HepG2 (cell line): ENCODE results near the gene POLN.

ENCODE experiments used
- ARNT ChIP-seq: fragments of 450-650 bp; IDR thresholded peaks from 2 replicates; pipeline ENCODE4 v1.6.1; 2017
- CEBPB ChIP-seq: IDR thresholded peaks from 2 replicates; pipeline ENCODE4 v1.6.1; 2011; ENCODE audit warnings: low read depth, low read length, improper control_type of control experiment, borderline replicate concordance
- ERF ChIP-seq: IDR thresholded peaks from 2 replicates; pipeline ENCODE4 v1.6.1; 2018; ENCODE audit warnings: missing biosample characterization, missing genetic modification reagents
- HCFC1 ChIP-seq: fragments of 150-350 bp; IDR thresholded peaks from 2 replicates; pipeline ENCODE4 v1.6.1; 2014; ENCODE audit warnings: low read depth, low read length
- RBM39 ChIP-seq: fragments of 200-400 bp; formaldehyde crosslinking; IDR thresholded peaks from one replicate; pipeline ENCODE4 v1.6.1; 2018; ENCODE audit warnings: antibody characterized with exemption, mild to moderate bottlenecking, low read depth, low read length; ENCODE audit not compliant: poor library complexity, severe bottlenecking
- SUZ12 ChIP-seq: fragments of 150-350 bp; IDR thresholded peaks from 2 replicates; pipeline ENCODE4 v1.6.1; 2014; ENCODE audit warnings: low read depth, low read length
- ZNF629 ChIP-seq: sonication (generic); formaldehyde crosslinking; conservative IDR thresholded peaks from 2 replicates; pipeline ENCODE4 v1.5.0; 2020; ENCODE audit warnings: missing genetic modification reagents
- ZNF670 ChIP-seq: sonication (generic); formaldehyde crosslinking; IDR thresholded peaks from 2 replicates; pipeline ENCODE4 v1.8.0; 2022; ENCODE audit warnings: mild to moderate bottlenecking, missing genetic modification reagents, borderline replicate concordance
- ZNF776 ChIP-seq: sonication (generic); formaldehyde crosslinking; IDR thresholded peaks from 2 replicates; pipeline ENCODE4 v1.4.0; 2020; ENCODE audit warnings: mild to moderate bottlenecking, missing genetic modification reagents
- TF ChIP-seq, protein P1 (sequence below): sonication (generic); formaldehyde crosslinking; IDR thresholded peaks from 2 replicates; pipeline ENCODE4 v1.4.0; 2020; ENCODE audit warnings: missing genetic modification reagents
- TF ChIP-seq, protein P2 (sequence below): sonication (generic); formaldehyde crosslinking; IDR thresholded peaks from 2 replicates; pipeline ENCODE4 v1.4.0; 2020; ENCODE audit warnings: missing genetic modification reagents
- TF ChIP-seq, protein P3 (sequence below): sonication (generic); formaldehyde crosslinking; IDR thresholded peaks from 2 replicates; pipeline ENCODE4 v1.8.1; 2022; ENCODE audit warnings: low read depth, mild to moderate bottlenecking, missing genetic modification reagents
- TF ChIP-seq, protein P4 (sequence below): sonication (generic); formaldehyde crosslinking; IDR thresholded peaks from 2 replicates; pipeline ENCODE4 v1.8.1; 2023; ENCODE audit warnings: mild to moderate bottlenecking, missing genetic modification reagents, borderline replicate concordance
- TF ChIP-seq, protein P5 (sequence below): sonication (generic); formaldehyde crosslinking; IDR thresholded peaks from 2 replicates; pipeline ENCODE4 v1.5.0; 2020; ENCODE audit warnings: mild to moderate bottlenecking, missing genetic modification reagents, moderate library complexity

DNA sequence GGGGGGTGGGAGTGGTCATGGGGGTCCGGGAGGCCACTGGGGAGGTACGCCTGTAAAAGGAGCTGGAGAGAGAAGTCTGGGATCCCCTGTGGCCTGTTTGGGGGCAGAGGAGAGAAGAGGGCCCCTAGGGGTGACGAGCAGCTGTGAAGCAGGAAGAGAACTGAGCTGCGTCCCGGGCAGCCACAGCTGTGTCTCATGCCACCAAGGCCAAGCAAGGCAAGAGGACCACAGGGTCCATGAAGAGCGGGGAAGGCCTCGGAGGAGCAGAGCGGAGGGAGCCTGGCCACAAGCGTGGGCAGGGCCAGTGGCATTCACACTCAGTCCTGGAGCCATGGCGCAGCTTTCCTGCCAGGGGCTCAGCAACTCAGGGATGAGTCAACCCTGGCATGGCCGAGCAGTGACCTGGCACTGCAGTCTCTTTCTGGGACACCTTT, 196.4 kb downstream of the POLN start:
- TF ChIP-seq ZNF629 (no peak), RBM39 (no peak), SUZ12 (no peak), ZNF776 (CRISPR knock-in tag) (no peak), ARNT (no peak), CEBPB (no peak), HCFC1 (no peak), ERF (no peak), ZNF670 (CRISPR knock-in tag) (no peak)
- TF ChIP-seq, protein P1, sequence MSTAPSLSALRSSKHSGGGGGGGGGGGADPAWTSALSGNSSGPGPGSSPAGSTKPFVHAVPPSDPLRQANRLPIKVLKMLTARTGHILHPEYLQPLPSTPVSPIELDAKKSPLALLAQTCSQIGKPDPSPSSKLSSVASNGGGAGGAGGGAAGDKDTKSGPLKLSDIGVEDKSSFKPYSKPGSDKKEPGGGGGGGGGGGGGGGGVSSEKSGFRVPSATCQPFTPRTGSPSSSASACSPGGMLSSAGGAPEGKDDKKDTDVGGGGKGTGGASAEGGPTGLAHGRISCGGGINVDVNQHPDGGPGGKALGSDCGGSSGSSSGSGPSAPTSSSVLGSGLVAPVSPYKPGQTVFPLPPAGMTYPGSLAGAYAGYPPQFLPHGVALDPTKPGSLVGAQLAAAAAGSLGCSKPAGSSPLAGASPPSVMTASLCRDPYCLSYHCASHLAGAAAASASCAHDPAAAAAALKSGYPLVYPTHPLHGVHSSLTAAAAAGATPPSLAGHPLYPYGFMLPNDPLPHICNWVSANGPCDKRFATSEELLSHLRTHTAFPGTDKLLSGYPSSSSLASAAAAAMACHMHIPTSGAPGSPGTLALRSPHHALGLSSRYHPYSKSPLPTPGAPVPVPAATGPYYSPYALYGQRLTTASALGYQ = no peak
- TF ChIP-seq, protein P2, sequence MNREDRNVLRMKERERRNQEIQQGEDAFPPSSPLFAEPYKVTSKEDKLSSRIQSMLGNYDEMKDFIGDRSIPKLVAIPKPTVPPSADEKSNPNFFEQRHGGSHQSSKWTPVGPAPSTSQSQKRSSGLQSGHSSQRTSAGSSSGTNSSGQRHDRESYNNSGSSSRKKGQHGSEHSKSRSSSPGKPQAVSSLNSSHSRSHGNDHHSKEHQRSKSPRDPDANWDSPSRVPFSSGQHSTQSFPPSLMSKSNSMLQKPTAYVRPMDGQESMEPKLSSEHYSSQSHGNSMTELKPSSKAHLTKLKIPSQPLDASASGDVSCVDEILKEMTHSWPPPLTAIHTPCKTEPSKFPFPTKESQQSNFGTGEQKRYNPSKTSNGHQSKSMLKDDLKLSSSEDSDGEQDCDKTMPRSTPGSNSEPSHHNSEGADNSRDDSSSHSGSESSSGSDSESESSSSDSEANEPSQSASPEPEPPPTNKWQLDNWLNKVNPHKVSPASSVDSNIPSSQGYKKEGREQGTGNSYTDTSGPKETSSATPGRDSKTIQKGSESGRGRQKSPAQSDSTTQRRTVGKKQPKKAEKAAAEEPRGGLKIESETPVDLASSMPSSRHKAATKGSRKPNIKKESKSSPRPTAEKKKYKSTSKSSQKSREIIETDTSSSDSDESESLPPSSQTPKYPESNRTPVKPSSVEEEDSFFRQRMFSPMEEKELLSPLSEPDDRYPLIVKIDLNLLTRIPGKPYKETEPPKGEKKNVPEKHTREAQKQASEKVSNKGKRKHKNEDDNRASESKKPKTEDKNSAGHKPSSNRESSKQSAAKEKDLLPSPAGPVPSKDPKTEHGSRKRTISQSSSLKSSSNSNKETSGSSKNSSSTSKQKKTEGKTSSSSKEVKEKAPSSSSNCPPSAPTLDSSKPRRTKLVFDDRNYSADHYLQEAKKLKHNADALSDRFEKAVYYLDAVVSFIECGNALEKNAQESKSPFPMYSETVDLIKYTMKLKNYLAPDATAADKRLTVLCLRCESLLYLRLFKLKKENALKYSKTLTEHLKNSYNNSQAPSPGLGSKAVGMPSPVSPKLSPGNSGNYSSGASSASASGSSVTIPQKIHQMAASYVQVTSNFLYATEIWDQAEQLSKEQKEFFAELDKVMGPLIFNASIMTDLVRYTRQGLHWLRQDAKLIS (CRISPR knock-in tag) = no peak
- TF ChIP-seq, protein P3, sequence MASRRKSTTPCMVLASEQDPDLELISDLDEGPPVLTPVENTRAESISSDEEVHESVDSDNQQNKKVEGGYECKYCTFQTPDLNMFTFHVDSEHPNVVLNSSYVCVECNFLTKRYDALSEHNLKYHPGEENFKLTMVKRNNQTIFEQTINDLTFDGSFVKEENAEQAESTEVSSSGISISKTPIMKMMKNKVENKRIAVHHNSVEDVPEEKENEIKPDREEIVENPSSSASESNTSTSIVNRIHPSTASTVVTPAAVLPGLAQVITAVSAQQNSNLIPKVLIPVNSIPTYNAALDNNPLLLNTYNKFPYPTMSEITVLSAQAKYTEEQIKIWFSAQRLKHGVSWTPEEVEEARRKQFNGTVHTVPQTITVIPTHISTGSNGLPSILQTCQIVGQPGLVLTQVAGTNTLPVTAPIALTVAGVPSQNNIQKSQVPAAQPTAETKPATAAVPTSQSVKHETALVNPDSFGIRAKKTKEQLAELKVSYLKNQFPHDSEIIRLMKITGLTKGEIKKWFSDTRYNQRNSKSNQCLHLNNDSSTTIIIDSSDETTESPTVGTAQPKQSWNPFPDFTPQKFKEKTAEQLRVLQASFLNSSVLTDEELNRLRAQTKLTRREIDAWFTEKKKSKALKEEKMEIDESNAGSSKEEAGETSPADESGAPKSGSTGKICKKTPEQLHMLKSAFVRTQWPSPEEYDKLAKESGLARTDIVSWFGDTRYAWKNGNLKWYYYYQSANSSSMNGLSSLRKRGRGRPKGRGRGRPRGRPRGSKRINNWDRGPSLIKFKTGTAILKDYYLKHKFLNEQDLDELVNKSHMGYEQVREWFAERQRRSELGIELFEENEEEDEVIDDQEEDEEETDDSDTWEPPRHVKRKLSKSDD (CRISPR knock-in tag) = no peak
- TF ChIP-seq, protein P4, sequence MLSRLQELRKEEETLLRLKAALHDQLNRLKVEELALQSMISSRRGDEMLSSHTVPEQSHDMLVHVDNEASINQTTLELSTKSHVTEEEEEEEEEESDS (CRISPR knock-in tag) = no peak
- TF ChIP-seq, protein P5, sequence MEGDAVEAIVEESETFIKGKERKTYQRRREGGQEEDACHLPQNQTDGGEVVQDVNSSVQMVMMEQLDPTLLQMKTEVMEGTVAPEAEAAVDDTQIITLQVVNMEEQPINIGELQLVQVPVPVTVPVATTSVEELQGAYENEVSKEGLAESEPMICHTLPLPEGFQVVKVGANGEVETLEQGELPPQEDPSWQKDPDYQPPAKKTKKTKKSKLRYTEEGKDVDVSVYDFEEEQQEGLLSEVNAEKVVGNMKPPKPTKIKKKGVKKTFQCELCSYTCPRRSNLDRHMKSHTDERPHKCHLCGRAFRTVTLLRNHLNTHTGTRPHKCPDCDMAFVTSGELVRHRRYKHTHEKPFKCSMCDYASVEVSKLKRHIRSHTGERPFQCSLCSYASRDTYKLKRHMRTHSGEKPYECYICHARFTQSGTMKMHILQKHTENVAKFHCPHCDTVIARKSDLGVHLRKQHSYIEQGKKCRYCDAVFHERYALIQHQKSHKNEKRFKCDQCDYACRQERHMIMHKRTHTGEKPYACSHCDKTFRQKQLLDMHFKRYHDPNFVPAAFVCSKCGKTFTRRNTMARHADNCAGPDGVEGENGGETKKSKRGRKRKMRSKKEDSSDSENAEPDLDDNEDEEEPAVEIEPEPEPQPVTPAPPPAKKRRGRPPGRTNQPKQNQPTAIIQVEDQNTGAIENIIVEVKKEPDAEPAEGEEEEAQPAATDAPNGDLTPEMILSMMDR = no peak
